ENCODE data around the gene NT5E.

NT5E gene

DNA sequence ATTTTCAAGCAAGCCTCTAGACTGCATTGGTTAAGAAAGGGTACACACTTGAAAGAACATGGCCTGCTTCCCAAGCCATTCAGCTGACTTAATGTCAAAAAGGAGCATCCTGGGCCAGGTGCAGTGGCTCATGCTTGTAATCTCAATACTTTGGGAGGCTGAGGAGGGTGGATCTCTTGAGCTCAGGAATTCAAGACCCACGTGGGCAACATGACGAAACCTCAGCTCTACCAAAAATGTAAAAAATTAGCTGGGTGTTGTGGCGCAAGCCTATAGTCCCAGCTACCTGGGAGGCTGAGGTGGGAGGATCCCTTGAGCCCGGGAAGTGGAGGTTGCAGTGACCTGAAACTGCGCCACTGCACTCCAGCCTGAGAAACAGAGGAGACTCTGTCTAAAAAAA lies 26.9 kb upstream of the NT5E start:
- DNase-seq = no peak

DNA sequence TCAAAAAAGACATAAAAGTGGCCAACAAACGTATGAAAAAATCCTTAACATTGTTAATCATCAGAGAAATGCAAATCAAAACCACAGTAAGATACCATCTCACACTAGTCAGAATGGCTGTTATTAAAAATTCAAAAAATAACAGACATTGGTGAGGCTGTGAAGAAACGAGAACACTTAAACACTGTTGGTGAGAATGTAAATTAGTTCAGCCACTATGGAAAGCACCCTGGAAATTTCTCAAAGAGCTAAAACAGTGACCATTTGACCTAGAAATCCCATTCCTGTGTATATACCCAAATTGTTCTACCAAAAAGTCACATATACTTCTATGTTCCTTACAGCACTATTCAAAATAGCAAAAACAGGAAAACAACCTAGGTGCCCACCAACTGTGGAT lies 24.9 kb upstream of the NT5E start:
- DNase-seq = no peak

DNA sequence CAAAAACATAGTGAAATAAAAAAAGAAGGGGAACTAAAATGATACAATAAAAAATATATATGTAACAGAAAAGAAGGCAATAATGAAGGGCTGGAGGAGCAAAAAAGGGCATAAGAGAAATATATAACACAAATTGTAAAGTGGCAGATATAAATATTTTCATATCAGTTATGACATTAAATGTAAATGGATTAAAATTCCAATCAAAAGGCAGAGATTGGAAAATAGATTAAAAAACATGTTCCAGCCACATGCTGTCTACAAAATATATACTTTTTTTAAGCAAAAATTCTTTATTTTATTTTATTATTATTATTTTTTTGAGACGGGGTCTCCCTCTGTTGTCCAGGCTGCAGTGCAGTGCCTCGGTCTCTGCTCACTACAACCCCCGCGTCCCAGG lies 23.9 kb upstream of the NT5E start:
- no peak for DNase-seq

DNA sequence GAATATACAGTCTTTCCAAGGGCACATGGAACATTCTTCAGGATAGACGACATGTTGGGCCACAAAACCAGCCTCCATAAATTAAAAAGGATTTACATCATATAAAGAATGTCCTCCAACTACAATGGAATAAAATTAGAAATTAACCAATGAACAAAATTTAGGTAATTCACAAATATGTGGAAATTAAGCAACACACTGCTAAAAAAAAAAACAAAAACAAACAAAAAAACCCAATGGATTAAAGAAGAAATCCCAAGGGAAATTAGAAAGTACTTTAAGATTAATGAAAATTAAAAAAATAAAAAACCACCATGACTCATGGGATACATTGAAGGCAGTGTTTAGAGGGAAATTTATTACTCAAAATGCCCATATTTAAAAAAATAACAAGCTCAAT lies 21.4 kb upstream of the NT5E start:
- DNase-seq = no peak

DNA sequence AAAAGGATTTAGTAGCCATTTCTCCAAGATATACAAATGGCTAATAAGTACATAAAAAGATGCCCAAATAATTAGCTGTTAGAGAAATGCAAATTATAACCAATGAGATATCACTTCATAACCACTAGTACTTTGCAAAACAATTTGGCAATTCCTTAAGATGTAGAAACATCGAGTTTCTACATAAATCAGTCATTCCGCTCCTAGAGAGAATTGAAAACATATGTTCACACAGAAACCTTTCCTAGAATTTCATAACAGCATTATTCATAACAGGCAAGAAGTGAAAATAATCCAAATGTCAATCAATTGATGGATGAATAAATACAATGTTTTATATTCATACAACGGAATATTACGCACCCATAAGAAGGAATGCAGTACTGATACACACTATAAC lies 20.5 kb upstream of the NT5E start:
- no peak for DNase-seq

DNA sequence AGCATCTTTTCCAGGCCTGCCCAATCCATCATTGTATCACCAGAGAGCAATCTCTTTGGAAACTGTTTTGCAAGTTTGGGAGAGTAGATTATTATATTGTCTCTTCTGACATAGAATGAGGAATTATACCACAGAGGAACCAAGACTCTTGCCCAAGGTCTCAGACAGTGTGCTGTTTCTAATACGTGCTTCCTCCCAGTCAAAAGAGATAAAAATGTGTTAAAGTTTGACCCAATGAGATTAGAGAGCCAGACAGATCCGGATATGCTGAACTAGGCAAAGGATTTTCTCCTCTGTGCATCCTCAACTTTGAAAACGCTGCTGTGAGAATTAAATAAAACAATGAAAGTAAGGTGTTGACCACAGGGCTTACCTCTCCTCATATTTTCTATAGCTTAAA lies 18.6 kb upstream of the NT5E start:
- DNase-seq = no peak

DNA sequence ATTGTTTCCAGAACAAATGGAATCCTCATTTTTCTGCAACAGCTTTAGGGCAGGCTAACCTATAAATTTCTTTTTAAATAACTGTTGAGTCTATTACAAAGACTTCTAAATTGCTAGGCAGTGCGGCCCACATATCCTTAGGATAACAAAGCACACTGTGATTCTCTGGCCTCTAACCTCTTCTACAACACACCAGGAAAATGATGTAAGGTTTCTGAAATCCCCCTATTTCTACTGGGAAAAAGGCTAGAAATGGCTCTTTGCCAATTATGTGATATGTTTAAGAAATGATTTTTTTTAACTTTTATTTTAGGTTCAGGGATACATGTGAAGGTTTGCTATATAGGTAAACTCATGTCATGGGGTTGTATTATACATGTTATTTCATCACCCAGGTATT lies 17.3 kb upstream of the NT5E start:
- DNase-seq = no peak

DNA sequence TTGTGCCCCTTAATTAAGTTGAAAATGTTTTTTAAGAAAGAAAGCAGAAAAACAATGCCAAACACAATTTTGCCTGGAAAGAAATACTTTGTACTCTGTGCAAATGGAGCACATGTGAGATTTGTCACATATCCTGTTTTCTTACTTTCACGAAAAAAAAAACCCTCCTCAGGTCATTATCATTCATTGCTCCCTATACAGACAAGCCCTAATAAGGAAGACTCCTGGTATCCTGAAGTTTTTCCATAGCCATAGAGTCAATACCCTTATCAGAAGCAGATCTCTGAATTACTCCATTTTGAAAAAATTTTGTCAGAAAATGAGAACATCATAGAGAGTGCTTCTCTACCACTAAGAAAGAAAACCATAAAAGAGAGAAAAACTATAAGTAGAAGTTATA lies 14.0 kb upstream of the NT5E start:
- no peak for DNase-seq

DNA sequence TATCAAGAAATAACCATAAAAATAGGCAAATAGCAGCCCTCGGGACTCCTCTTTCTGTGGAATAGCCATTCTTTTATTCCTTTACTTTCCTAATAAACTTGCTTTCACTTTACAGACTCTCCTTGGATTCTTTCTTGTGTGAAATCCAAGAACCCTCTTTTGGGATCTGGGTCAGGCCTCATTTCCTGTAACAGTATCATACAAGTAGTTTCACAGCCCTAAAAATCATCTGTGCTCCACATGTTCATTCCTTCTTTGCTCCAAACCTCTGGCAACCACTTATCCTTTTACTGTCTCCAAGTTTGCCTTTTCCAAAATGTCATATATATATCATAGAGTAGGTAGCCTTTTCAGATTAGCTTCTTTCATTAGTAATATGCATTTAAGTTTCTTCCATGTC lies 13.5 kb upstream of the NT5E start:
- DNase-seq = no peak

DNA sequence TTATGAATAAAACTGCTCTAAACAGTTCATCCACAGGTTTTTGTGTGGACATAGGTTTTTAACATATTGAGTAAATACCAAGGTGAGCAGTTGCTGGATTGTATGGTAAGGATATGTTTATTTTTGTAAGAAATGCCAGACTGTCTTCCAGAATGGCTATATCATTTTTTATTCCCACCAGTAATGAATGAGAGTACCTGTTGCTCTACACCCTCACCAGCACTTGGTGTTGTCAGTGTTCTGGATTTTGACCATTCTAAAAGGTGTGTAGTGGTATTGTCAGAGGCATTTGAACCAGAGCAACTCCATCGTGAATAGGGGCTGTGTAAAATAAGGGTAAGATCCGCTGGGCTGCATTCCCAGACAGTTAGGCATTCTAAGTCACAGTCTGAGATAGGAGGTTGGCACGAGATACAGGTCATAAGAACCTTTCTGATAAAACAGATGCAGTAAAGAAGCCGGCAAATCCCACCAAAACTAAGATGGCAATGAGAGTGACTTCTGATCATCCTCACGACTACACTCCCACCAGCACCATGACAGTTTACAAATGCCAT lies 12.9 kb upstream of the NT5E start:
- DNase-seq = no peak

DNA sequence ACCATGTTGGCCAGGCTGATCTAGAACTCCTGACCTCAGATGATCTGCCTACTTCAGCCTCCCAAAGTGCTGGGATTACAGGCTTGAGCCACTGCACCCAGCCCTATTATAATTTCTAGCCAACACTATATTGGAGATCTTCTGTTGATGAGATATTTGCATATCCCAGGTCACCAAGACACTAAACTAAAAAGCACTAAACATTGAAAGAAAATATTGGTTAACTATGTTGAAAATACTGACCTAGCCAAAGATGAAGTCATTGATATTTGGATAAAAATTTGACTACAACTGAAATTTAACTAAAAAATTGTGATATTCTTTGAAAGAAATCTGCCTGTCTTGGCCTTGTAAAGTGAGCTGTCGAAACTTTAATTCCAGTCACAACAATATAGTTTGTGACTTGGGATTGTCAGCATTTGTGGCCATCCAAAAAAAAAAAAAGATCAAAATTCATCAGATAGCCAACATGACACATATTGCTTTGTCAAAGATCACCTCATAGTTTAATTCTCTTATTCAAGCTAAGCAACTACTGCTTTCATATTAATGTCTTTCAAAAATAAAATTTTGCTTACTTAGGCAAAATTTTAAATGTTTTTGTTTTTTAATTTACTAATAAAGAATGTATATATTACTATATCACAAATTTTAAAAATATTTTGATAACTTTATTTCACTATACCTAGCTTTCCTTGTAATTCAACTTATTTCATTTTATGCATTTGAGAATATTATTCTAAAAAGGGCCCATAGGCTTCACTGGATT lies 6.3 kb upstream of the NT5E start:
- no peak for DNase-seq

DNA sequence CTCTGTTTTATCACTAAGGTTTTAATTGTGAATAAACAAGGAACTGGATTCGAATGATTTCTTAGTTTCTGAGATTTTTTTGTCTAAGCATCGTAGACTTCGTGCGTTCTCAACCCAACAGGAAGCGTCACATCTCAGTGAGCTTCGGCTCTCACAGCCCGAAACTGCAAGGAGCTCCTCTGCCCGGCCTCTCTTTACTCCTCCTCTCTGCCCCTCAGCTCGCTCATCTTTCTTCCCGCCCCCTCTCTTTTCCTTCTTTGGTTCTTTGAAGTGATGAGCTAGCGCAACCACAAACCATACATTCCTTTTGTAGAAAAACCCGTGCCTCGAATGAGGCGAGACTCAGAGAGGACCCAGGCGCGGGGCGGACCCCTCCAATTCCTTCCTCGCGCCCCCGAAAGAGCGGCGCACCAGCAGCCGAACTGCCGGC lies 480 bp upstream of the NT5E start:
- peak; percentile 46 for DNase-seq

DNA sequence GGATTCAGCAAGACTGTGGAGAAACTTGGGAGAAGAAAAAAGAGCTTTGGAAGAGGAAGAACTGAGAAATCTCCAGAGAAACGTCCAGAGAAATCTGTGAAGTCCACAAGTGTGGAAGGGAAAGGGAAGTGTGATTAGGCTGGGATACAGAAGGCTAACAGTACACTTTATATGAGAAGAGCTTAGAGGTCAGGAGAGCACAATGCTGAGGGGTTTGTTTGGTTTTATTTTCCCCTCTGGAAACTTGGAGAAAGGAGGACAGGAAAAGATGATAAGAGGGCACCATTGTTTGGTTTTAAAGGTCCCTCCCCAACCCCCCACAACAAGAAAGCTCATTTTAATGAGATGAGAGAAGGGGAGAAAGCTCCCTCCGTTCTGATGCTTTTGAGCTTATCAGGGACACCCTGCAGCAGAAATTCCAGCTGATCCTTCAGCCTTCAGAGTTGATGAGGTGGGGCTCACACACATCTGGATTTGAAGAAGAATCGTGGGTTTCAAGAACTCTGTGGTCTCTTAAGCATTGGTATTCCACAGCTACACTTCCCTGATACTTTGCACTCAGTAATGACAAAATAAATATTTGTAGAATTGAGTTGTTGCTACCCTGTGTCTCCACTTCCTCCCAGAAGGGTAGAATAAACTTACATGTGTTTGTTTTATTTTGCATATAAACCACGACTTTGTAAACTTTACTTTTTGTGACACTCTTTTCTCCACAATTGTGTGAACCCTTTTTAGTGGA lies 1.9 kb downstream of the NT5E start:
- no peak for DNase-seq

DNA sequence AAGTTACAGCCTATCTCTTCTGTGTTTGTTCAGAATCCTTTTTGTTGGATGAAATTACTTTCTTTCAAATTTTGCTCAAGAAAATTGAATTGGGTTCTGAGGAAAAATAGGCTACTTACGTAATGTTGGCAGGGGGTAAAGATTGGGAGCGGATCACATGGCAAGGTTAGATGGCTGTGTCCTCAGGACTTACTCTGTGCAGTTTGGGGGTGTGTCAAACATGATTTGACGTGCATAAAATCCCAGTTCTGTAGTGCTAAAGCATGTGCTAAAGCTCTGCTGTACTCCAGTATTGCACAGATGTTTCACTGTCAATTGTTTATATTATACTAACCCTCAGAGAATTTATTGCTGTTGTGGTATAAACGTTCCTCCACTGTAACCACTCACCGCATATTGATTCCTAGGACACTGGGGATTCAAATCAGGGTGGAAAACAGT lies 2.6 kb downstream of the NT5E start:
- DNase-seq = no peak

DNA sequence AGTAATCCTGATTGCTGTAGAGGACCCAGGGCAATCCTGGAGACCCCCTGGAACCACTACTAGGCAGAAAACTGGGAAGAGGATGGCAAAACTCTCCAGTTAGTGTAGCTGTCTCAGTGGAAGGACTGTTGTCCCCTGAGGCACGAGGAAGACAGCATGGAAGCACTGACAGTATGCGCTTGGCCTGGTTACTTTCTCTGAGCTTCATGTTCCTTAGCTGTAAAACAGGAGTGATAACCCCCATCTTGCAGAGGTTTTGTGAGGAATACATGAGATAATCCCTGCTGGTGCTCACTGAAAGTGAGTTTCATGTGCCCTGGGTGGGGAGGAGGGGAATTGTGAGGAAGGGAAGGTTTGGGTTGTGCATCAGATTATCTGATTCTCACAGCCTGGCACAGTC lies 3.2 kb downstream of the NT5E start:
- no peak for DNase-seq

DNA sequence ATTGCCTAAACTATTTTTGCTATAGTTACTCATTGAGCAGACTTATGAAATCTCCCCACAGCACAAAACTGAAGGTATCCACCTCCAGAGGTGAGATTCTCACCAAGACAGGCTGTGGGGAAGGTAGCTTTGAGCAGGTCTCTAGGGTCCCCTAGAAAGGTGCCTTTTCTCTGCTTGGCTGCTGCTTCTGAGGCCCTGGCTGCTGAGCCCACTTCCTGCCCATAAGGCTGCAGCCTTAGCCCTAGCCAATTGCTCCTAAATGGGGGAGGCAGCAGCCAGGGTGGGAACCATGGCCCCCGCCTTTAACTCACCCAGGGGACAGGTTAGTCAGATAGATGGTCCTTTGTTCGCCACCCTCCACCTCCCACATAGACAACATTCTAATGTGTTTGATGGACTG lies 3.6 kb downstream of the NT5E start:
- DNase-seq = no peak

DNA sequence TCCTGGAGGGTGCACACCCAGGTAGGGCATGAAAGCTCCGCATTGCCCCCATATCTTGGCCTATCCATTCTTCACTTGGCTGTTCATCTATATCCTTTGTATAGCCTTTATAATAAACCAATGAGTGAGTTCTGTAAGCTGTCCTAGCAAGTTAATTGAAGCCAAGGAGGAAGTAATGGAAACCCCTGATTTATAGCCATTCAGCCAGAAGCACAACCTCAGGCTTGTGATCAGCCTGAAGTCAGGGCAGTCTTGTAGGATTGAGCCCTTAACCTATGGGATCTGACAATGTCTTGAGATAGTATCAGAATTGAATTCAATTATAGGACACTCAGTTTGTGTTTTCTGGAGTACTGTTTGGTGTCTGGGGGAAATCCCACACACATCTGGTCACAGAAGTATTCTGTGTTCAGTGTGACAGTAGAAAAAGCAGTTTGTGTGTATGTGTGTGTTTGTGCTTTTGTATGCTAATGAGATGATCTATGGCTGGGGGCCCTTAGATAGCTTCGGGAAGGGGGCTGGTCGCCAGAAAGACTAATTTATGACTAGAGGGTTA lies 5.7 kb downstream of the NT5E start:
- no peak for DNase-seq

DNA sequence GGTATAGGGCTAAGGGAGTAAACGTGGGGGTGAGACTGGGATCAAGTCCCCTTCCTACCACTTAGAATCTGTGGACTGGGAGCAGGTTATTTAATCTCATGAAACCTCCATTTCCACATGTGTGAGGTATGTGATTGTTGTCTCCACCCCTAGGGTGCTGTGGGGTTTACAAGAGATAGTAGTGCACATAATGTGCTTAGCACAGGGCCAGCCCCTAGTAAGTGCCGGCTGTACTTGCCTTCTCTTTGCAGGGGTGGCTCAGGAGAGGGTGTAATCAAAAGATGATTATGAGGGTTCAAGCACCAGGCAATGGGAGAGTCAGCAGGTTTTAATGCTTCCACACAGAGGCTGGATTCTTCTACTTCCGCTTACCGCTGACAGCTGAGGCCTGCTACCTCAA lies 6.9 kb downstream of the NT5E start:
- DNase-seq = no peak

DNA sequence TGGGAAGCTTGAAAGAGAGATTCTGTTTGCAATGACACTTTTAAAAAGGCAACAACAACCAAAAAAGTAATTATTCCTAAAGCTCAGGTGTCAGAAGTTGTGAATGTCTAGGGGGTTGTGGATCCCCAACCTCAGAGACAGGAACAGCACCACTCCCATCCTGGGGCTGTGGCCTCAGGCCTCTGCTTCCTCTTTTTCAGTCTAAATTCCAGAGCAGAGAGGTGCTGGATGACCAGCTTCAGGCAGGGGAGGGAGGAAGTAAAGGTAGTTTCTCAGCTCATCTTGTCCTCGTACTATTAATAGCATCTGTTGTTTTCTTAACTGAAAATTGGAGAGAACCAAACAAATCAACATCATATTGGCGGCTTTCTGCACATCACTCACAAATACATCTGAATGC lies 8.3 kb downstream of the NT5E start:
- no peak for DNase-seq

DNA sequence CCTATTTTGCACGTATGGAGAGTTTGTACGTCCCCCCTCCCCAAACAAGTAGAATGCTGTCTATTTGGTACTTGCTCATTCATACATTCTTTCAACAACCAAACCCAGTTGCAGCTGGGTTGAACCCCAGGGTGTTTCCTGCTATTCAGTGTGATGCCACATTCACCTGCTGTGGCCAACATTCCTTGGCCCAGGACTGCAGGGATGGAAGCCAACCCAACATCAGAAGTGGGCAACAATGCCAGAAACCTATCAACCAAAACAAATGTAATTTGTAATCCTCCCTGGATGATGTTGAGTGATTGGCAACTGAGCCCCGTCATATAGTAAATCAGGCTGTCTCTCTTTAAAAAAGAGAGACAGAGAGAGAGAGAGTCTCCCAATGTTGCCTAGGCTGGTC lies 8.9 kb downstream of the NT5E start:
- no peak for DNase-seq

DNA sequence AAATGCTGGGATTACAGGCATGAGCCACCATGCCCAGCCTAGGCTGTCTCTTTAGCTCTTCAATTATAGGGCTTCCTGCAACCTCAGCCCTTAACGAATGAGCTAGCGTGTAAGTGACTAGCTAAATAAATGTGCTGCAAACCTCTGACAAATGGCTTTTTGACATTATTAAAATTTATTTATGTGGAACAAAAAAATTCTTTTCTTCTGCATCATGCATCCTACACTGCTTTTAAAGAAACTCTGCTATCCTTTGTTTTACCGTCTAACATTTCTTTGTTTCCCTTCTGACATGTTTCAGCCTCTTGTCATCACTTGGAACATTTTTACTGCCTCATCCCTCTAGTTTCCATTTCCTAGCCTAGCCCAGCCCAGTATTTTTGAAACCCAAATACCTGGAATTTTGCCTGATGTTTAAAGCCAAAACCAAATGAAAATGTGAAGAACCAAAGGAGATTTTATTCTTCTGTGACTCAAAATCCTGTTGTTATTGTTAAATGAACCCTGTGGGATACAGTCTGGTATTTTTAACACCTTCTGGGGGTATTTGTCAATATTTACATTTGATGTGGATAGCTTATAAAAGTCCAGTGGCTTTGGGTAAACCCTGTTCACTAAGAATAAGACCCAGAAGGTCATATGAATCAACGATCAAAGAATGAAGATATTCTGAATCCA lies 9.5 kb downstream of the NT5E start:
- no peak for DNase-seq

DNA sequence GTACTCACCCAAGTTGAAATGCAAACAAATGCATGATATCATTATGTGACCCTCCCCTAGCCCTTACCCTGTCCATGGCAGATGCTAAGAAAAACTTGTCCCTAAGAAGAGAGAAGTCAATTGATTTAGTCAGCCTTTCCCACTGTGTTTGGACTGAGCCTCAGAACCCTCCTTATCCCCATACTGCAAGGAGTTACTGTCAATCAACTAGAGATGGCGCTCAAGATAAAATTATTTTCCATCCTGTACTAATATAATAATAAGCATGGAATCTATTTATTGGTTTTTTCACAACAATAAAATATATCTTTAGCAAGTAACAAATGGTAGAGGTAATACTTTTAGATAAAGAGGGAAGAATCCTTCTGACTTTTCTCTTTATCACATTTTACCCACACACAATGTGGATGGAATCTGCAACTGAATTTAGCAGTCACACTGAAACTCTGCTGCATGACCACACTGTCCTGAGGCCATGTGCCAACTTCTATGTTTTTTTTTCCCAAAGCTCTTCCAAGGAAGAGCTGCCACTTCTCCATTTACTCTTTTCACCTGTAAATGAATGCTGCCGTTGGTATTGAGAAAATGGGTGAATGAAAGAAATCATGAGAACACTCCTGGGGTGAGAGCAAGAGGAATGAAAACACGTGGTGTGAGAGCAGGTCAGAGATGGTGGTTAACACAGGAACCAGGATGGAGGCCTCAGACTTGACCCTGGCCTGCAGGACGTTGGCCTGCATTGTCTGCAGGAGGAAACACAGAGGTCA lies 10.5 kb downstream of the NT5E start:
- no peak for DNase-seq

Measured in CD4-positive, alpha-beta T cell treated with Interferon gamma for 1 hour (primary cell).